ENCODE data around the gene WDR88. TPM values are rescaled to one million over a fixed set of nuclear protein-coding genes. Genes with fewer than 3 reads are reported as not detected.
"Not testable (repeated sequence)": the region's sequence is repeated elsewhere in the genome, so short reads cannot be mapped to it uniquely, and the experiment has no call there.

The WDR88 gene
- total RNA-seq, 2 experiments from 2014 or later: 0.27 TPM; not detected in 1

- Mint-ChIP-seq H3K27me3 (no peaks in the 10 kb centered on the region), H3K4me3 (no peak overlapping the region), H3K36me3 (ENCODE audit: low read depth) (no peaks in the 10 kb centered on the region), H3K4me1 (no peaks in the 10 kb centered on the region), H3K9me3 (peaks cover 2% of the 10 kb centered on the region), H3K27ac (no peak overlapping the region)
- no peak for DNase-seq
- CTCF ChIA-PET: no interaction called here
- POLR2A ChIA-PET: no interaction called here
These were observed 73.8 kb downstream of the WDR88 start for GRCh38 chr19:33205531-33206260.

- H3K4me3 Mint-ChIP-seq: no peak overlapping the region
- POLR2A ChIA-PET: no interaction called here
- H3K36me3 Mint-ChIP-seq (ENCODE audit: low read depth): no peaks in the 10 kb centered on the region
- DNase-seq: no peak
- no peaks in the 10 kb centered on the region for H3K4me1 Mint-ChIP-seq
- CTCF ChIA-PET: no interaction called here
- no peaks in the 10 kb centered on the region for H3K27me3 Mint-ChIP-seq
- H3K9me3 Mint-ChIP-seq: peaks cover 2% of the 10 kb centered on the region
- no peak overlapping the region for H3K27ac Mint-ChIP-seq
These were observed 74.5 kb downstream of the WDR88 start for GRCh38 chr19:33206261-33207039.

GRCh38 chr19:33207040-33207620 is 75.2 kb downstream of the WDR88 start:
- no peaks in the 10 kb centered on the region for H3K27me3 Mint-ChIP-seq

GRCh38 chr19:33207903-33208302 is 76.0 kb downstream of the WDR88 start:
- no peaks in the 10 kb centered on the region for H3K27me3 Mint-ChIP-seq
- CTCF ChIA-PET: no interaction called here

More at GRCh38 chr19:33207040-33207620, 75.2 kb downstream of the WDR88 start:
- no peaks in the 10 kb centered on the region for H3K4me1 Mint-ChIP-seq
- no peak overlapping the region for H3K4me3 Mint-ChIP-seq
- no peaks in the 10 kb centered on the region for H3K36me3 Mint-ChIP-seq (ENCODE audit: low read depth)
- H3K27ac Mint-ChIP-seq: no peak overlapping the region
- DNase-seq: no peak
- CTCF ChIA-PET: no interaction called here
- H3K9me3 Mint-ChIP-seq: peaks cover 2% of the 10 kb centered on the region
- POLR2A ChIA-PET: no interaction called here

GRCh38 chr19:33208371-33208895 is 76.5 kb downstream of the WDR88 start:
- ChIA-PET CTCF (interaction anchor here (1.2 kb wide), 1 partner anchor 37 kb away, joined by 3 read pairs; no protein-coding TSS in a partner anchor), POLR2A (no interaction called here)
- DNase-seq: no peak
- Mint-ChIP-seq H3K27ac (no peak overlapping the region), H3K36me3 (ENCODE audit: low read depth) (no peaks in the 10 kb centered on the region), H3K4me1 (no peaks in the 10 kb centered on the region), H3K27me3 (no peaks in the 10 kb centered on the region), H3K4me3 (no peak overlapping the region), H3K9me3 (no peaks in the 10 kb centered on the region)

More at GRCh38 chr19:33207903-33208302, 76.0 kb downstream of the WDR88 start:
- Mint-ChIP-seq H3K36me3 (ENCODE audit: low read depth) (no peaks in the 10 kb centered on the region), H3K4me3 (no peak overlapping the region), H3K9me3 (peaks cover 2% of the 10 kb centered on the region), H3K27ac (no peak overlapping the region), H3K4me1 (no peaks in the 10 kb centered on the region)
- DNase-seq: no peak
- POLR2A ChIA-PET: no interaction called here

GRCh38 chr19:33208904-33209849 is 77.3 kb downstream of the WDR88 start:
- H3K4me1 Mint-ChIP-seq: no peaks in the 10 kb centered on the region
- H3K4me3 Mint-ChIP-seq: no peak overlapping the region
- no peak overlapping the region for H3K27ac Mint-ChIP-seq
- H3K27me3 Mint-ChIP-seq: no peaks in the 10 kb centered on the region
- H3K9me3 Mint-ChIP-seq: no peaks in the 10 kb centered on the region
- CTCF ChIA-PET: interaction anchor here (1.0 to 1.2 kb wide), 3 partner anchors 26 to 598 kb away, joined by 3 read pairs; no protein-coding TSS in a partner anchor
- POLR2A ChIA-PET: no interaction called here
- H3K36me3 Mint-ChIP-seq (ENCODE audit: low read depth): no peaks in the 10 kb centered on the region
- no peak for DNase-seq

- H3K4me3 Mint-ChIP-seq; H3K9me3 Mint-ChIP-seq; H3K4me1 Mint-ChIP-seq; H3K27me3 Mint-ChIP-seq; DNase-seq; H3K36me3 Mint-ChIP-seq (ENCODE audit: low read depth); POLR2A ChIA-PET; H3K27ac Mint-ChIP-seq: not testable (repeated sequence)
- CTCF ChIA-PET: interaction anchor here (1.0 to 1.1 kb wide), 2 partner anchors 26 to 597 kb away, joined by 3 read pairs; no protein-coding TSS in a partner anchor
These were observed 77.9 kb downstream of the WDR88 start for GRCh38 chr19:33209850-33210230.

GRCh38 chr19:33210266-33210940 is 78.5 kb downstream of the WDR88 start:
- Mint-ChIP-seq H3K27me3 (no peaks in the 10 kb centered on the region), H3K36me3 (ENCODE audit: low read depth) (no peaks in the 10 kb centered on the region), H3K4me3 (no peak overlapping the region), H3K9me3 (no peaks in the 10 kb centered on the region), H3K4me1 (no peaks in the 10 kb centered on the region), H3K27ac (no peak overlapping the region)
- ChIA-PET POLR2A (no interaction called here), CTCF (interaction anchor here (1.1 kb wide), 1 partner anchor 597 kb away, joined by 3 read pairs; no protein-coding TSS in a partner anchor)
- no peak for DNase-seq

GRCh38 chr19:33211794-33212435 is 80.0 kb downstream of the WDR88 start:
- CTCF ChIA-PET: interaction anchor here (1.3 kb wide), 1 partner anchor 14 kb away, joined by 3 read pairs; no protein-coding TSS in a partner anchor
- Mint-ChIP-seq H3K27me3 (no peaks in the 10 kb centered on the region), H3K4me1 (no peaks in the 10 kb centered on the region), H3K9me3 (no peaks in the 10 kb centered on the region), H3K27ac (no peak overlapping the region), H3K4me3 (no peak overlapping the region), H3K36me3 (ENCODE audit: low read depth) (no peaks in the 10 kb centered on the region)
- no peak for DNase-seq
- POLR2A ChIA-PET: interaction anchor here (0.5 kb wide), 1 partner anchor 28 kb away, joined by 7 read pairs; no protein-coding TSS in a partner anchor

- Mint-ChIP-seq H3K27ac (no peak overlapping the region), H3K9me3 (no peaks in the 10 kb centered on the region), H3K4me3 (no peak overlapping the region), H3K27me3 (no peaks in the 10 kb centered on the region), H3K4me1 (no peaks in the 10 kb centered on the region), H3K36me3 (ENCODE audit: low read depth) (no peaks in the 10 kb centered on the region)
- ChIA-PET CTCF (no interaction called here), POLR2A (interaction anchor here (0.5 kb wide), 1 partner anchor 28 kb away, joined by 7 read pairs; no protein-coding TSS in a partner anchor)
- no peak for DNase-seq
These were observed 80.7 kb downstream of the WDR88 start for GRCh38 chr19:33212436-33213172.

GRCh38 chr19:33214596-33214995 is 82.7 kb downstream of the WDR88 start:
- Mint-ChIP-seq H3K9me3 (no peaks in the 10 kb centered on the region), H3K4me1 (no peaks in the 10 kb centered on the region), H3K36me3 (ENCODE audit: low read depth) (no peaks in the 10 kb centered on the region), H3K27ac (no peak overlapping the region), H3K4me3 (no peak overlapping the region), H3K27me3 (no peaks in the 10 kb centered on the region)
- POLR2A ChIA-PET: no interaction called here
- no peak for DNase-seq
- CTCF ChIA-PET: no interaction called here

Measured in activated CD4-positive, alpha-beta T cell treated with anti-CD3 and anti-CD28 coated beads, Interleukin-2, amount 10 ng/mL, durations not matched to agents 7 days and 5 days (primary cell).